Gastrocnemius medialis (tissue), 4 donors: ENCODE measurements around the gene CDC42. TPM values are rescaled to one million over a fixed set of nuclear protein-coding genes. Genes with fewer than 3 reads are reported as not detected.

Experiments used
- ATAC-seq, 2 donors: fragments of 150-250 bp; one replicate each; pipeline ENCODE4 v1.9.1; 2016
- DNase-seq, 2 donors: peaks; one replicate each; pipeline ENCODE4 v3.0.0-alpha.2; 2019
- H3K27ac ChIP-seq, 4 donors: fragments of 200-600 bp; sonication (generic); 1 replicate in 1 of 4; 2 replicates in 3 of 4; pipeline ENCODE4 v1.5.1; 2016 to 2018; ENCODE audit warnings: mild to moderate bottlenecking in 2 of 4, moderate library complexity in 1 of 4
- H3K27me3 ChIP-seq, 3 donors: fragments of 200-600 bp; sonication (generic) in 2 of 3; 1 replicate in 1 of 3; 2 replicates in 2 of 3; pipeline versions ENCODE4 v1.5.1 to v1.6.0; 2016 to 2019; ENCODE audit warnings: mild to moderate bottlenecking in 1 of 3, moderate library complexity in 1 of 3
- H3K36me3 ChIP-seq, 2 donors: fragments of 200-600 bp; sonication (generic) in 1 of 2; one replicate each; pipeline ENCODE4 v1.5.1; 2017 to 2018
- H3K4me1 ChIP-seq, 2 donors: fragments of 200-600 bp; sonication (generic) in 1 of 2; one replicate each; pipeline ENCODE4 v1.5.1; 2016 to 2017; ENCODE audit warnings: mild to moderate bottlenecking in 2 of 2
- H3K4me3 ChIP-seq, 4 donors: fragments of 200-600 bp; sonication (generic) in 3 of 4; 1 replicate in 1 of 4; 2 replicates in 3 of 4; pipeline ENCODE4 v1.5.1; 2016 to 2019; ENCODE audit warnings: mild to moderate bottlenecking in 2 of 4
- H3K9me3 ChIP-seq, 3 donors: fragments of 200-600 bp; sonication (generic) in 2 of 3; 1 replicate in 1 of 3; 2 replicates in 2 of 3; pipeline ENCODE4 v1.5.1; 2016 to 2019
- POLR2A ChIP-seq, 2 donors: fragments of 450-650 bp; IDR thresholded peaks; one replicate each; pipeline ENCODE4 v1.6.1; 2017; ENCODE audit warnings: antibody characterized with exemption in 2 of 2, mild to moderate bottlenecking in 2 of 2, moderate library complexity in 2 of 2
- in situ Hi-C, 4 donors: fragments of 200-750 bp; cut with MboI; loops; one replicate each; pipeline versions ENCODE4 v1.15.0 to v1.8.0; 2017; ENCODE audit warnings: low sequenced_read_pairs in 4 of 4
- intact Hi-C: fragments of 100-400 bp; cut with DNase I; formaldehyde crosslinking; loops from one replicate; pipeline ENCODE4 v1.15.1; 2023; ENCODE audit warnings: low total_unique reads
- total RNA-seq, 4 donors: library from RNA; depleted of rRNA; stranded (reverse); fragments of >200 nt; gene quantifications; one replicate each; pipeline versions ENCODE4 v1.1.0 to v1.2.3, GENCODE V29; 2016
- TF ChIP-seq, protein P1 (sequence below), 5 experiments: fragments of 450-650 bp in 3 of 5; fragments of 200-600 bp in 2 of 5; sonication (generic) in 2 of 5; IDR thresholded peaks in 4 of 5; conservative IDR thresholded peaks in 1 of 5; 1 replicate in 4 of 5; 2 replicates in 1 of 5; pipeline ENCODE4 v1.5.1; 2016 to 2019; ENCODE audit warnings: antibody characterized with exemption in 5 of 5, mild to moderate bottlenecking in 3 of 5, moderate library complexity in 3 of 5

The CDC42 gene
- total RNA-seq, 4 donors from 2014 or later, result 77.0 to 111 (median 108) TPM

DNA sequence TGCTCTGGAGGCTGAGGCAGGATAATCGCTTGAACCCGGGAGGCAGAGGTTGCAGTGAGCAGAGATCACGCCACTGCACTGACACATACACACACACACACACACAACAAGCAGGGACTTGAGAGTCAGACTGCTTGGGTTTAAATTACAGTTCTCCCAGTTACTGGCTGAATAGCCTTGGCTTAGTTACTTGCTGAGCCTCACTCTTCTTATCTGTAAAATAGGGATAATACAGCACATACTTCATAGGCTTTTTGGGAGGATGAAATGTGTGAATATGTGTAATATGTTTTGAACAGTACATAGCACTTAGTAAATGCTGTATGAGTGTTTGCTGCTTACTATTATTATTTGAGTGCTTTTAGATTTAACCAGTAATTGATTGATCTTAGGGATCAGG lies 23.8 kb downstream of the CDC42 start:
- Histone ChIP-seq H3K27me3 (no peaks in the 10 kb centered on the region), H3K27ac (no peak overlapping the region), H3K36me3 (peaks cover 0 to 12% of the 10 kb centered on the region in 2 donors), H3K4me3 (no peak overlapping the region), H3K4me1 (peaks cover 63 to 73% of the 10 kb centered on the region in 2 donors), H3K9me3 (no peaks in the 10 kb centered on the region)
- TF ChIP-seq, protein P1, sequence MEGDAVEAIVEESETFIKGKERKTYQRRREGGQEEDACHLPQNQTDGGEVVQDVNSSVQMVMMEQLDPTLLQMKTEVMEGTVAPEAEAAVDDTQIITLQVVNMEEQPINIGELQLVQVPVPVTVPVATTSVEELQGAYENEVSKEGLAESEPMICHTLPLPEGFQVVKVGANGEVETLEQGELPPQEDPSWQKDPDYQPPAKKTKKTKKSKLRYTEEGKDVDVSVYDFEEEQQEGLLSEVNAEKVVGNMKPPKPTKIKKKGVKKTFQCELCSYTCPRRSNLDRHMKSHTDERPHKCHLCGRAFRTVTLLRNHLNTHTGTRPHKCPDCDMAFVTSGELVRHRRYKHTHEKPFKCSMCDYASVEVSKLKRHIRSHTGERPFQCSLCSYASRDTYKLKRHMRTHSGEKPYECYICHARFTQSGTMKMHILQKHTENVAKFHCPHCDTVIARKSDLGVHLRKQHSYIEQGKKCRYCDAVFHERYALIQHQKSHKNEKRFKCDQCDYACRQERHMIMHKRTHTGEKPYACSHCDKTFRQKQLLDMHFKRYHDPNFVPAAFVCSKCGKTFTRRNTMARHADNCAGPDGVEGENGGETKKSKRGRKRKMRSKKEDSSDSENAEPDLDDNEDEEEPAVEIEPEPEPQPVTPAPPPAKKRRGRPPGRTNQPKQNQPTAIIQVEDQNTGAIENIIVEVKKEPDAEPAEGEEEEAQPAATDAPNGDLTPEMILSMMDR (IDR thresholded peaks at IDR 0.05 in 4 of 5, conservative IDR thresholded peaks at IDR 0.05 in 1 of 5), result no peak
- no peak for TF ChIP-seq POLR2A (IDR thresholded peaks at IDR 0.05)
- in situ Hi-C loops, result no loop called here
- ATAC-seq, result no peak
- intact Hi-C loops, result no loop called here
- DNase-seq, result no peak

DNA sequence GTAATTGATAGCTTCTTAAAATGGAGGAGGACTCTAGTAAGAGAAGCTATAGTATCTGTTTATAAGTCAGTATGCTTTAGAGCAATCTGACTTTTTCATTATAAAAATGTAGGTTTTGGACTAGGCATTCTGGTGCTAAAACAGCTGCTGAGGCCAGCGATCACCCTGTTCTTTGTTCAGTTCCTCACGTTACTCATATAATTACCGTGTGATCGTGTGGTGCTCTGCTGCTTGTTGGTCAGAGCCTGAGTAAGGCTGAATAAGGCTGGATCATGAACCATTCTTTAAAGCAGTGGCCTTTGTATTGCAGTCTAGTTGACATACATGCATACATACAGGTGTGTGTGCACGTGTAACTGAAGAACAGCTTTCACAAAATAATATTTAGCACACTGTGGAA lies 25.2 kb downstream of the CDC42 start:
- Histone ChIP-seq H3K4me3 (no peak overlapping the region), H3K4me1 (peaks cover 60 to 61% of the 10 kb centered on the region in 2 donors), H3K36me3 (peaks cover 0 to 26% of the 10 kb centered on the region in 2 donors), H3K27me3 (no peaks in the 10 kb centered on the region), H3K27ac (peak overlapping the region in 3 of 4 donors; percentile 49 to 58 (median 49)), H3K9me3 (no peaks in the 10 kb centered on the region)
- in situ Hi-C loops, result no loop called here
- ATAC-seq (peak; percentile 22 to 67), DNase-seq (no peak)
- no peak for TF ChIP-seq POLR2A (IDR thresholded peaks at IDR 0.05)
- TF ChIP-seq, protein P1 (IDR thresholded peaks at IDR 0.05 in 4 of 5, conservative IDR thresholded peaks at IDR 0.05 in 1 of 5), result no peak
- intact Hi-C loops, result no loop called here

DNA sequence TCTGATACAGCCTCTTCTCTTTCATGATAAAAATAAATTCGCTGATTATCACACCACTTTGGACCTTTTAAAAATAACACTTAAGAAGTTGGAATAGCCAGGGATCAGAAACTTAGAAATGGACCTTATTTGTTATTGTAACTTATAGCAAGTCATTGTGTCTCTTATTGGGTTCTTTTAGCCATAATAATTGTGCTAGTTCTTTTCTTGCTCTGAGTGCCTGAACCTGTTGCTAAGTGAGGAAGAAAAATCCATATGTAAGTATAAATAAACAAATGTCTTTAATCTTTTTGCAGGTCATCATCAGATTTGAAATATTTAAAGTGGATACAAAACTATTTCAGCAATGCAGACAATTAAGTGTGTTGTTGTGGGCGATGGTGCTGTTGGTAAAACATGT lies 25.6 kb downstream of the CDC42 start:
- in situ Hi-C loops, result no loop called here
- Histone ChIP-seq H3K4me3 (no peak overlapping the region), H3K4me1 (peaks cover 57 to 59% of the 10 kb centered on the region in 2 donors), H3K27ac (peak overlapping the region in 3 of 4 donors; percentile 38 to 58 (median 49)), H3K27me3 (no peaks in the 10 kb centered on the region), H3K9me3 (no peaks in the 10 kb centered on the region), H3K36me3 (peaks cover 0 to 28% of the 10 kb centered on the region in 2 donors)
- intact Hi-C loops, result no loop called here
- DNase-seq (no peak), ATAC-seq (no peak)
- TF ChIP-seq, protein P1 (IDR thresholded peaks at IDR 0.05 in 4 of 5, conservative IDR thresholded peaks at IDR 0.05 in 1 of 5), result no peak

DNA sequence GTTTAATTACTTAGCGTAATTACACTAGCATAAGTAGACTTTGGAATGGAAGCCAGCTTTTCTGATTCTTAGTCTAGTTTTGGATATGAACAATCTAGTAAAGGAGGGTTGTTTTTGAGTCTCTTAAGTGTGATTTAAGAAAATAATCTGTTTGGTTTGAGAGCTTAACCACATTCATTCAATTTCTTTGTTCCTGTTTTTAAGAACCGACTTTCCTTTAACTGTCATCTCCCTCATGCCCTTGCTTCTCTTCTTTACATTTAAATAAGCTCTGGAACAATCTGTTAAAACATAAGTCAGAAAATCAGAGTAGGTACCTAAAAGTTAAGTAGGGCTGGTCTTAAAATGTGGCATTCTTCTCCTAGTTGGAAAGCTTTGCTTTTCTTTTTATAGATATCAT lies 27.7 kb downstream of the CDC42 start:
- no peak overlapping the region for H3K27ac ChIP-seq
- no peak overlapping the region for H3K4me3 ChIP-seq
- intact Hi-C loops (no loop called here), in situ Hi-C loops (no loop called here)
- ATAC-seq, result no peak
- no peaks in the 10 kb centered on the region for H3K9me3 ChIP-seq
- DNase-seq, result no peak
- peaks cover 43 to 48% of the 10 kb centered on the region in 2 donors for H3K4me1 ChIP-seq
- peaks cover 0 to 28% of the 10 kb centered on the region in 2 donors for H3K36me3 ChIP-seq
- H3K27me3 ChIP-seq, result no peaks in the 10 kb centered on the region
- TF ChIP-seq, protein P1 (IDR thresholded peaks at IDR 0.05 in 4 of 5, conservative IDR thresholded peaks at IDR 0.05 in 1 of 5), result no peak
- no peak for TF ChIP-seq POLR2A (IDR thresholded peaks at IDR 0.05)

DNA sequence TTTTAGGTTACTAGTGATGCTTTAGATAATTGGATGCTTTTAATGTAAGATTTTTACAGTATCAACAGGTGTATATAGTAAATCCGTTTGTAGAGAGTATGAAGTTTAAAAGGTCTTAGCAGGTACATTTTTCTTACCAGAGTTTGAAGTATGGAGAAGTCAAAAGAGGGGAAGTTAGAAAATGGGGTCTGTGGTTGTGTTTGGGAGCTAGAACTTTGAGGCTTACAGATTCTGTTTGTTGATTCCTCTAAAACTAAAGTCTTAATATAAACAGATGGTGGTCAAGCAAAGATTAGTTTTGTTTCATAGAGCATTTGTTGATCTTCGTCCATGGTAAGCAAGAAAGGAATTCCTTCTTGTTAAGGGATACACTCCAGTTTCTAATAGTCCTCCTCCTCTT lies 35.8 kb downstream of the CDC42 start:
- peaks cover 49 to 64% of the 10 kb centered on the region in 2 donors for H3K4me1 ChIP-seq
- peak overlapping the region; percentile 64 to 71 (median 68) for H3K27ac ChIP-seq
- intact Hi-C loops, result no loop called here

More for the DNA sequence above, 35.8 kb downstream of the CDC42 start:
- in situ Hi-C loops, result no loop called here
- Histone ChIP-seq H3K9me3 (no peaks in the 10 kb centered on the region), H3K4me3 (peak overlapping the region in 1 of 4 donors; percentile 32), H3K36me3 (peaks cover 3 to 27% of the 10 kb centered on the region in 2 donors), H3K27me3 (no peaks in the 10 kb centered on the region)
- no peak for TF ChIP-seq POLR2A (IDR thresholded peaks at IDR 0.05)
- TF ChIP-seq, protein P1 (IDR thresholded peaks at IDR 0.05 in 4 of 5, conservative IDR thresholded peaks at IDR 0.05 in 1 of 5), result no peak
- no peak for DNase-seq
- ATAC-seq, result no peak
